H1 (cell line): ENCODE results near the gene CHRDL1. TPM values are rescaled to one million over a fixed set of nuclear protein-coding genes. Genes with fewer than 3 reads are reported as not detected.

ENCODE experiments used
- CTCF ChIA-PET: fragments of 300-600 bp; sonication (Branson Sonifier 250); formaldehyde crosslinking; loops from one replicate; lab custom pipeline; 2021; ENCODE audit not compliant: partially characterized antibody; lab: Charles Lee
- POLR2A ChIA-PET: fragments of 300-600 bp; sonication (Branson Sonifier 250); formaldehyde crosslinking; loops from one replicate; lab custom pipeline; 2021; ENCODE audit warnings: inconsistent platforms; ENCODE audit not compliant: partially characterized antibody; lab: Charles Lee
- DNase-seq, 2 experiments: peaks; one replicate each; pipeline versions ENCODE4 v3.0.0 to v3.0.0-alpha.2; 2010 to 2022; ENCODE audit warnings: low spot score in 2 of 2, low read depth in 1 of 2, mixed read lengths in 1 of 2
- FAIRE-seq: peaks from 2 replicates; lab custom pipeline; 2011; peaks lifted over from hg19 to GRCh38; lab: Jason Lieb, UNC
- H2AFZ ChIP-seq: 2 replicates; pipeline ENCODE4 v1.8.1; 2012; ENCODE audit warnings: low read length, inconsistent platforms
- H2AK5ac ChIP-seq: 2 replicates; pipeline ENCODE4 v1.6.1; 2013; ENCODE audit warnings: low read depth, low read length
- H2BK120ac ChIP-seq: replicated peaks from 2 replicates; pipeline ENCODE3; 2013; ENCODE audit warnings: low read depth, low read length, inconsistent platforms
- H2BK12ac ChIP-seq: 2 replicates; pipeline ENCODE4 v1.6.1; 2013; ENCODE audit warnings: low read depth, low read length
- H2BK15ac ChIP-seq: 2 replicates; pipeline ENCODE4 v1.6.1; 2013; ENCODE audit warnings: low read length
- H2BK20ac ChIP-seq: 2 replicates; pipeline ENCODE4 v1.6.1; 2013; ENCODE audit warnings: low read length
- H2BK5ac ChIP-seq: 2 replicates; pipeline ENCODE4 v1.6.1; 2013; ENCODE audit warnings: low read depth, low read length
- H3K14ac ChIP-seq: 2 replicates; pipeline ENCODE4 v1.6.1; 2013; ENCODE audit warnings: inconsistent platforms; ENCODE audit not compliant: insufficient read length
- H3K18ac ChIP-seq: 2 replicates; pipeline ENCODE4 v1.6.1; 2013; ENCODE audit warnings: low read length; ENCODE audit errors: extremely low read depth
- H3K23ac ChIP-seq: 2 replicates; pipeline ENCODE4 v1.6.1; 2013; ENCODE audit warnings: inconsistent platforms; ENCODE audit not compliant: insufficient read length
- H3K23me2 ChIP-seq: 2 replicates; pipeline ENCODE4 v1.6.1; 2013; ENCODE audit warnings: low read depth, low read length
- H3K27ac ChIP-seq: 2 replicates; pipeline ENCODE4 v1.6.1; 2011; ENCODE audit warnings: low read depth, low read length, inconsistent platforms
- H3K27me3 ChIP-seq, 4 experiments: replicated peaks in 1 of 4; 1 replicate in 1 of 4; 2 replicates in 3 of 4; pipeline versions ENCODE4 v1.6.1 to v1.8.1; 2011 to 2013; ENCODE audit warnings: low read length in 3 of 4, mild to moderate bottlenecking in 3 of 4, inconsistent platforms in 2 of 4, mixed read lengths in 2 of 4, moderate library complexity in 1 of 4; ENCODE audit not compliant: control insufficient read depth in 3 of 4, insufficient read depth in 3 of 4; ENCODE audit errors: extremely low read depth in 1 of 4
- H3K36me3 ChIP-seq, 4 experiments: 2 replicates each; pipeline versions ENCODE4 v1.6.1 to v1.8.1; 2011 to 2013; ENCODE audit warnings: mild to moderate bottlenecking in 4 of 4, low read length in 3 of 4, moderate library complexity in 2 of 4, control low read depth in 1 of 4, inconsistent platforms in 1 of 4; ENCODE audit not compliant: insufficient read depth in 4 of 4, control insufficient read depth in 2 of 4
- H3K4ac ChIP-seq: replicated peaks from 2 replicates; pipeline ENCODE3; 2013; ENCODE audit warnings: low read length, low read depth, mixed read lengths, inconsistent platforms; ENCODE audit not compliant: insufficient read length
- H3K4me1 ChIP-seq, 4 experiments: replicated peaks in 1 of 4; 1 replicate in 1 of 4; 2 replicates in 3 of 4; pipeline versions ENCODE4 v1.6.1 to v1.8.1; 2011 to 2013; ENCODE audit warnings: low read length in 3 of 4, inconsistent platforms in 2 of 4, mixed read lengths in 1 of 4; ENCODE audit not compliant: insufficient read depth in 4 of 4, control insufficient read depth in 3 of 4
- H3K4me2 ChIP-seq, 2 experiments: 2 replicates each; pipeline versions ENCODE4 v1.6.1 to v1.8.1; 2011 to 2013; ENCODE audit warnings: low read depth in 2 of 2, low read length in 2 of 2, control low read depth in 1 of 2, inconsistent platforms in 1 of 2, mild to moderate bottlenecking in 1 of 2; ENCODE audit not compliant: insufficient read depth in 1 of 2
- H3K4me3 ChIP-seq, 4 experiments: fragments of 200-600, 300-600 bp in 1 of 4; sonication (generic), shearing (Covaris generic), sonication (Bioruptor Twin) in 1 of 4; 2 replicates each; pipeline versions ENCODE4 v1.5.1 to v1.8.1; 2011 to 2016; ENCODE audit warnings: low read length in 4 of 4, low read depth in 3 of 4, control low read depth in 2 of 4, inconsistent platforms in 2 of 4, mild to moderate bottlenecking in 2 of 4, mixed read lengths in 1 of 4, moderate library complexity in 1 of 4; ENCODE audit not compliant: insufficient read depth in 2 of 4; ENCODE audit errors: extremely low read depth in 1 of 4
- H3K56ac ChIP-seq: replicated peaks from 2 replicates; pipeline ENCODE3; 2013; ENCODE audit warnings: low read depth, mild to moderate bottlenecking, mixed read lengths, low read length, inconsistent platforms; ENCODE audit not compliant: insufficient read length
- H3K79me1 ChIP-seq: 2 replicates; pipeline ENCODE4 v1.6.1; 2013; ENCODE audit warnings: low read depth, low read length, control low read depth
- H3K79me2 ChIP-seq, 2 experiments: 2 replicates each; pipeline versions ENCODE4 v1.6.1 to v1.8.1; 2012 to 2013; ENCODE audit warnings: low read length in 2 of 2, mild to moderate bottlenecking in 2 of 2, inconsistent platforms in 1 of 2; ENCODE audit not compliant: insufficient read depth in 2 of 2, control insufficient read depth in 1 of 2
- H3K9ac ChIP-seq, 4 experiments: replicated peaks in 1 of 4; 1 replicate in 1 of 4; 2 replicates in 3 of 4; pipeline versions ENCODE4 v1.6.1 to v1.8.1; 2011 to 2013; ENCODE audit warnings: low read depth in 3 of 4, low read length in 3 of 4, control low read depth in 2 of 4, mild to moderate bottlenecking in 2 of 4, moderate library complexity in 2 of 4, inconsistent platforms in 1 of 4; ENCODE audit errors: extremely low read depth in 1 of 4
- H3K9me3 ChIP-seq, 2 experiments: 2 replicates each; pipeline versions ENCODE4 v1.6.1 to v1.8.1; 2012 to 2013; ENCODE audit warnings: mild to moderate bottlenecking in 2 of 2, moderate library complexity in 2 of 2, control low read depth in 1 of 2, inconsistent platforms in 1 of 2, low read depth in 1 of 2, low read length in 1 of 2, mixed read lengths in 1 of 2; ENCODE audit not compliant: insufficient read depth in 2 of 2
- H4K20me1 ChIP-seq, 2 experiments: replicated peaks in 1 of 2; 2 replicates each; pipeline versions ENCODE3 to v1.8.1; 2011 to 2013; ENCODE audit warnings: inconsistent platforms in 2 of 2, low read length in 2 of 2, mild to moderate bottlenecking in 1 of 2; ENCODE audit not compliant: insufficient read depth in 2 of 2, control insufficient read depth in 1 of 2
- H4K5ac ChIP-seq: 2 replicates; pipeline ENCODE4 v1.6.1; 2013; ENCODE audit warnings: low read length, low read depth, mixed read lengths, inconsistent platforms; ENCODE audit not compliant: insufficient read length
- H4K8ac ChIP-seq: 2 replicates; pipeline ENCODE4 v1.8.0; 2013; ENCODE audit warnings: mild to moderate bottlenecking, moderate library complexity, low read length, inconsistent platforms; ENCODE audit not compliant: insufficient read depth; ENCODE audit errors: extremely low read depth
- H4K91ac ChIP-seq: replicated peaks from 2 replicates; pipeline ENCODE3; 2013; ENCODE audit warnings: low read length, mixed read lengths, inconsistent platforms; ENCODE audit not compliant: insufficient read length
- WGBS, 2 experiments: shearing (Covaris generic) in 1 of 2; methylation state at CpG; one replicate each; pipeline versions ENCODE4 v1.1.6 to v1.1.7; 2013 to 2015; ENCODE audit warnings: low lambda C conversion rate in 2 of 2, mixed read lengths in 2 of 2, inconsistent platforms in 1 of 2, low coverage in 1 of 2, missing lambda C conversion rate in 1 of 2; ENCODE audit not compliant: insufficient replicate concordance in 2 of 2, insufficient coverage in 1 of 2, insufficient read length in 1 of 2; ENCODE audit errors: extremely low coverage in 1 of 2, missing lambda C conversion rate in 1 of 2; 5-methylcytosine and 5-hydroxymethylcytosine counted together
- polyA plus RNA-seq, 7 experiments: library from polyadenylated mRNA; depleted of rRNA in 3 of 7; stranded (reverse) in 5 of 7; unstranded in 2 of 7; fragments of >200 nt in 5 of 7; fragments of 200-250 nt in 2 of 7; gene quantifications; 1 replicate in 5 of 7; 2 replicates in 1 of 7; 4 replicates in 1 of 7; pipeline versions ENCODE4 v1.2.1 to v1.2.3, GENCODE V29; 2011 to 2013; ENCODE audit warnings: missing spikeins in 2 of 7, mixed read lengths in 2 of 7
- total RNA-seq: library from RNA; stranded (reverse); fragmentation: NEBNext Ultra II Directional; extraction: Animal tissue kit (Norgen Biotek cat#: 25700); gene quantifications from 2 replicates; pipeline ENCODE4 v1.2.1, GENCODE V29; 2021
- TF ChIP-seq, protein P1 (sequence below), 3 experiments: IDR thresholded peaks; 1 replicate in 2 of 3; 2 replicates in 1 of 3; pipeline versions ENCODE4 v1.5.1 to v1.6.1; 2011; ENCODE audit warnings: low read length in 3 of 3, mild to moderate bottlenecking in 3 of 3, inconsistent platforms in 2 of 3, low read depth in 1 of 3, moderate library complexity in 1 of 3; ENCODE audit not compliant: insufficient read depth in 1 of 3; ENCODE audit errors: control extremely low read depth in 1 of 3

CHRDL1 gene
- total and polyA plus RNA-seq, 2 of the 8 experiments (the other 6 are each of a cell fraction or from before 2014, with no cell fraction given) = 5.6 to 15.6 TPM

DNA sequence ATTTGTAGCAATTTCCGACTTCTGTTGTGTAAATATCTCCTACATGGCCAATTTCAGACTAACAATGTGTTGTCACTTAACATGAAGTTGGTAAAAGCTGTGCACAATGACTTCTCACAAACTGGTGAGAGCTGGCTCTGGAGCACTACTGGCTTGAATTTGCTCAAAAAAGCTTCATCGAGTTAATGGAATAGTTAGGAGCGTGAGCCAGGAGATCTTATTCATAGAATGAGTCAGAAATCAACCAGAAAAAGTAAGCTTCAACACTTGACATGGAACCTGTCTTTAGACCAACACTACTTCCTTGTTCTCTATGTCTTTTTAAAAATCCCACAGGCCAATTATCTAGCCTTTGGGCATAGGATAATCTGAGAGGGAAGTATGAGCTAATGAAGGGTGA, 7.9 kb upstream of the CHRDL1 start:
- 97% methylated on average over 3 of the region's 3 CpGs; no CpG with 5 or more reads in 1 of the 2 experiments for WGBS, 2 experiments

More for the DNA sequence above, 7.9 kb upstream of the CHRDL1 start:
- no peaks in the 10 kb centered on the region for H3K79me2 ChIP-seq
- no peaks in the 10 kb centered on the region for H3K4me1 ChIP-seq
- H3K23me2 ChIP-seq = no peaks in the 10 kb centered on the region
- no peaks in the 10 kb centered on the region for H4K20me1 ChIP-seq
- POLR2A ChIA-PET = no interaction called here
- no peak overlapping the region for H2BK12ac ChIP-seq
- no peak overlapping the region for H3K9ac ChIP-seq
- H2BK20ac ChIP-seq = no peak overlapping the region
- H3K56ac ChIP-seq = no peak overlapping the region
- H4K8ac ChIP-seq = no peak overlapping the region
- H3K4me3 ChIP-seq = no peak overlapping the region
- no peak overlapping the region for H3K14ac ChIP-seq
- no peak overlapping the region for H2BK15ac ChIP-seq
- H3K23ac ChIP-seq = no peak overlapping the region
- no peak overlapping the region for H3K4ac ChIP-seq
- H3K18ac ChIP-seq = no peak overlapping the region
- H2BK120ac ChIP-seq = no peak overlapping the region
- CTCF ChIA-PET = no interaction called here
- H3K27ac ChIP-seq = no peak overlapping the region
- DNase-seq = no peak
- TF ChIP-seq, protein P1, sequence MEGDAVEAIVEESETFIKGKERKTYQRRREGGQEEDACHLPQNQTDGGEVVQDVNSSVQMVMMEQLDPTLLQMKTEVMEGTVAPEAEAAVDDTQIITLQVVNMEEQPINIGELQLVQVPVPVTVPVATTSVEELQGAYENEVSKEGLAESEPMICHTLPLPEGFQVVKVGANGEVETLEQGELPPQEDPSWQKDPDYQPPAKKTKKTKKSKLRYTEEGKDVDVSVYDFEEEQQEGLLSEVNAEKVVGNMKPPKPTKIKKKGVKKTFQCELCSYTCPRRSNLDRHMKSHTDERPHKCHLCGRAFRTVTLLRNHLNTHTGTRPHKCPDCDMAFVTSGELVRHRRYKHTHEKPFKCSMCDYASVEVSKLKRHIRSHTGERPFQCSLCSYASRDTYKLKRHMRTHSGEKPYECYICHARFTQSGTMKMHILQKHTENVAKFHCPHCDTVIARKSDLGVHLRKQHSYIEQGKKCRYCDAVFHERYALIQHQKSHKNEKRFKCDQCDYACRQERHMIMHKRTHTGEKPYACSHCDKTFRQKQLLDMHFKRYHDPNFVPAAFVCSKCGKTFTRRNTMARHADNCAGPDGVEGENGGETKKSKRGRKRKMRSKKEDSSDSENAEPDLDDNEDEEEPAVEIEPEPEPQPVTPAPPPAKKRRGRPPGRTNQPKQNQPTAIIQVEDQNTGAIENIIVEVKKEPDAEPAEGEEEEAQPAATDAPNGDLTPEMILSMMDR (IDR thresholded peaks at IDR 0.05; ENCODE audit: control extremely low read depth in 1 of 3, insufficient read depth in 1 of 3, low read depth in 1 of 3, low read length in 3 of 3) = no peak
- H2AK5ac ChIP-seq = no peak overlapping the region
- H4K5ac ChIP-seq = no peak overlapping the region
- no peaks in the 10 kb centered on the region for H3K79me1 ChIP-seq
- no peak overlapping the region for H3K4me2 ChIP-seq
- H4K91ac ChIP-seq = no peak overlapping the region
- no peak overlapping the region for H2BK5ac ChIP-seq
- H2AFZ ChIP-seq = no peak overlapping the region
- no peak for FAIRE-seq
- no peaks in the 10 kb centered on the region for H3K36me3 ChIP-seq
- no peaks in the 10 kb centered on the region for H3K9me3 ChIP-seq
- H3K27me3 ChIP-seq = no peaks in the 10 kb centered on the region
